GM12873 (cell line): ENCODE data around the gene H1-8.

Experiments
- CTCF ChIP-seq: IDR thresholded peaks from 2 replicates; pipeline ENCODE4 v1.5.1; 2012; ENCODE audit warnings: low read depth, mild to moderate bottlenecking, moderate library complexity, low read length, control low read depth; ENCODE audit not compliant: insufficient read depth; ENCODE audit errors: missing control alignments

Gene H1-8

DNA sequence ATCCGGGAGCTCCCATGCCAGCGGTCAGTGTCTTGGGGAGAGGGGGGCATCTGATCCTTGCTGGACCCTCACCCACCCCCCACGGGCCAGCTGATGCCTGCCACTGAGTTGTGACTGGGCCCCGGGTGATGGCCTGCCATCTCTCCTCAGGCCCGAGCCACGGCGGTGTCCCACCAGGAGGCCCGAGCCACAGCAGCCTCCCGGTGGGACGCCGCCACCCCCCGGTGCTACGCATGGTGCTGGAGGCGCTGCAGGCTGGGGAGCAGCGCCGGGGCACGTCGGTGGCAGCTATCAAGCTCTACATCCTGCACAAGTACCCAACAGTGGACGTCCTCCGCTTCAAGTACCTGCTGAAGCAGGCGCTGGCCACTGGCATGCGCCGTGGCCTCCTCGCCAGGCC is 4.3 kb downstream of the H1-8 start:
- TF ChIP-seq CTCF, result no peak

DNA sequence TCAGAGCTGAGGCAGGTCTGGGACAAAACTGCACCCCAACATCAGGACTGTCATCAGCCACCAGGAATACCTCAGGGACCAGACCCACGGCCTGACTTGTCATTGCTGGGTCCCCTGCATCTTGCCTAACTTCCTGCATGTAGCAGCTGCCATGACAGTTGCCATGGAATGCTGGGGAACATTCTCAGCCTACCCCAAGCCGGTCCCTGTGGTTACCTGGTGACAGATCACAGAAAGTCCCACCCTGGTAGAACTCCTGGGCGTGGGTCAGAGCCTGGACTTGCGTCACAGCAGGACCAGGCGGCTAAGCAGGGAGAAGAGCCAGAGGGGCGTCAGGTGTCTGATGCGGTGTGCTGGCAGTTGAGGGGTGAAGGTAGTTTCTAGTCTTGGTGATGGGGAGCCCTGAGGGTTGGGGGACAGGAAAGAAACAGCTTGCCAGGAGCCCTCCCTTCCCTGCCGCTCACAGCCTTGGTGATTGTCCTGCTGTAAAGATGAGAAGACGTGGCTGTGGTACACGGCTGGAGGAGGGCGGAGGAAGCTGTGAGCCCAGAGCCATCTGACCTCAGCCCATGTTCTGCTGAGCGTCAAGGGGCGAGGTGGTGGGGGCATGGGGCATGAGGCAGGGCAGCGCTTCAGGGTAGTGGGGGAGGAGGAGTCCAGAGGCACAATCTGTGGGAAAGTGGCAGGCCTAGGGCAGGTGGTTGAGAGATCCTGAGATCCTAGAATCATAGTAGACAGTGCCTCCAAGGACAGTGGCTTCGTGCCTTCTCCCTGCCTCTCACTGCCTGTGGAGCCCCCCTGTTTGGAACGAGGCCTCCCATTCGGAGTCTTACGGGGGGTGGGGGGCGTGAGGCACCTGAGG is 5.4 kb downstream of the H1-8 start:
- no peak for TF ChIP-seq CTCF

GRCh38 chr3:129549006-129549800 is 6.2 kb downstream of the H1-8 start:
- TF ChIP-seq CTCF, result no peak

DNA sequence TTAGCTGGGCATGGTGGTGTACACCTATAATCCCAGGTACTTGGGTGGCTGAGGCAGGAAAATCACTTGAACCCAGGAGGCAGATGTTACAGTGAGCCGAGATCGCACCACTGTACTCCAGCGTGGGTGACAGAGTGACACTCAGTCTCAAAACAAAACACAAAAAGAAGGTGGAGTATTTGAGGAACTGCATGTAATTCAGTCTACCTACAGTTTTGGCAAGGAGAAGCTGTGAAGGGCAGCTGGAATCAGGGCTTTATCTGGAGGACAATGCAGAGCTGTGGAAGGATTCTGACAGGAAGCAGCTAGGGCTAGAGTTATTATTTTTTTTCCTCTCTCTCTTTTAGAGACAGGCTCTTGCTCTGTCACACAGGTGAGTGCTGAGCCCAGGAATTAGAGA is 6.8 kb downstream of the H1-8 start:
- no peak for TF ChIP-seq CTCF

DNA sequence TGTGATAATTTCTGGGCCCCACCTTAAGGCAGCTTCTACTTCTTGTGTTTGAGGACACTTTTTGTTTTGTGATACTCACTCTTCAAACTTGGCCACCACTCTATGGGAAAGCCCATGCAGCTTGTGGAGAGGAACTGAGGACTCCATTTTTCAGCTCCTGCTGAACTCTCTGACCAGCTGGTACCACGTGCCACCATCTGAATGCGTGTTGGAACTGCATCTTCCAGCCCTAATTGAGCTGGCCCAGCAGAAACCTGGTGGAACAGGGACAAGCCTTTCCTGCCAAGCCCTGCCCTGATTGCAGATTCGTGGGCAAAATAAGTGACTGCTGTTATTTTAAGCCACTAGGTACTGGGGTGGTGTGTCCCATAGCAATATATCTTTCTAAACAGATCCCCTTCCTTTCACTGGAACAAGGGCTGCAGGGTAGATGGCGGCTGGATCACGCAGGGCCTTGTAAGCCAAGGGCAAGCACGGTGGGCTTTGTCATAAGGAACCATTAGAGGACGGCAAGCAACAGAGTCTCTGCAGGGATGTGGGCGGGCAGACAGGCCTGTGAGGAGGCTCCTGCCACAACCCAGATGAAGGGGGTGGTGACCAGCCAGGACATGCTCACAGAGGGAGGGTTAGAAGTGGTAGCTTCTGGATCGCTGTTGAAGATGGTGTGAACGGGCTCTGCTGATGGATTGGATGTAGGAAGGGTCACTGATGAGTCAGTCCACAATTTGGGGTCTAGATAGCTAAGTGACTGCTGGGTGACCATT is 9.5 kb downstream of the H1-8 start:
- TF ChIP-seq CTCF, result no peak

- TF ChIP-seq CTCF, result no peak
Observed at GRCh38 chr3:129553171-129553570, 10.2 kb downstream of the H1-8 start.

- no peak for TF ChIP-seq CTCF
Observed at GRCh38 chr3:129553719-129554118, 10.7 kb downstream of the H1-8 start.
